GM19023 (cell line): ENCODE results near the gene CNFN.

Experiments
- ATAC-seq: cut with Tn5 transposase; IDR thresholded peaks from one replicate; pipeline ENCODE4 v1.9.1; 2021; ENCODE audit warnings: mild to moderate bottlenecking, moderate library complexity; ENCODE audit not compliant: unreplicated experiment

CNFN gene

DNA sequence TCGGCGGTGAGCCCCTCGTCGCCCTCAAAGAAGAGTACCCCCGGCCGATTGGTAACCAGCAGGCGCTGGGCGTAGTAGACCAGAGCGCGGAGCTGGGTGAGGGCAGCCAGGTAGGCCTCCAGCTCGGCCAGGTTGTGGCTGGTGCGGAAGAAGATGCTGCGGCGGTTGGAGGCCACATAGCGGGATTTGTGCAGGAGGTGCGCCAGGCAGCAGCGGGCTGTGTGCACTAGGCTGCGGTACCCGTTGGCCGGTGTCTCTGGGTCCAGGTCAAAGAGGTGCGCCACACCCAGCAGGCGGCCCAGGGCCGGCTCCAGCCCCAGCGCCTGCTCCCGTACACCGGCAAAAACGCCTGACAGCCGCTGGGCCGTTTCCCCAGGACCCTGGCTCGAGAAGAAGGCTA lies 20.3 kb upstream of the CNFN start:
- ATAC-seq: no peak

DNA sequence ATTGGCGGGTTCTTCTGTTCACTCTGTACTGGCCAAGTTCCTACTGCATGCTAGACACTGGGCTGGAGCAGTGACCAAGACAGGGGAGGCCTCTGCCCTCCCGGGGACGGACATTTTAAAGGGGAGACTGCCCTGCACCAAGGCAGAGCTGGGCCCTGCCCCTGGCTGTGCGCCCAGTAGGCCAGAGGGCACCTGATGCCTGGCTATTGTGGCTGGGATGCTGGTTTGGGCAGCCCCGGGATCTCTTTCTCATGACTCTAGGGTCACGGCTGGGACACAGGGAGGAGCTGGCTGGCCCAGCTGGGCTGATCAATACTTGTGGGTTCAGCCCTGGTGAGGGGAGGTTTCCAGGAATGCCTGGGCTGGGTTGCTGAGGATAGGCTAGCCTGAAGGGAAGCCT lies 19.4 kb upstream of the CNFN start:
- no peak for ATAC-seq

DNA sequence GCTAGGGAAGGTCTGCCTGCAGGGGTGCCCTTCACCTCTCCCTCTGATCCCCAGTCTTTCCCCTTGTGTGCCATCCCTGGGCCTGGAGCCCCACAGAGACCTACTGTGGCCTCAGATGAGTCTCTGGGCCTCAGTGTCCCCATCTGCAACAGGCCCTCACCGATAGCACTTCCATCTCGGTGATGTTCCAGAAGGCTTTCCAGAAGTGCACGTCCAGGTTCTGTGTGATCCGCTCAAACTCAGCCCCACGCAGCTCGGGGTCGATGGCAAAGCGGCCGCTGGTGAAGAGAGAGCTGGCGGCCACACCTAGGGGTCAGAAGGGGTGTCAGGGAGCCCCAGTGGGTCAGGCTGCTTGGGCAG lies 17.7 kb upstream of the CNFN start:
- ATAC-seq: no peak

DNA sequence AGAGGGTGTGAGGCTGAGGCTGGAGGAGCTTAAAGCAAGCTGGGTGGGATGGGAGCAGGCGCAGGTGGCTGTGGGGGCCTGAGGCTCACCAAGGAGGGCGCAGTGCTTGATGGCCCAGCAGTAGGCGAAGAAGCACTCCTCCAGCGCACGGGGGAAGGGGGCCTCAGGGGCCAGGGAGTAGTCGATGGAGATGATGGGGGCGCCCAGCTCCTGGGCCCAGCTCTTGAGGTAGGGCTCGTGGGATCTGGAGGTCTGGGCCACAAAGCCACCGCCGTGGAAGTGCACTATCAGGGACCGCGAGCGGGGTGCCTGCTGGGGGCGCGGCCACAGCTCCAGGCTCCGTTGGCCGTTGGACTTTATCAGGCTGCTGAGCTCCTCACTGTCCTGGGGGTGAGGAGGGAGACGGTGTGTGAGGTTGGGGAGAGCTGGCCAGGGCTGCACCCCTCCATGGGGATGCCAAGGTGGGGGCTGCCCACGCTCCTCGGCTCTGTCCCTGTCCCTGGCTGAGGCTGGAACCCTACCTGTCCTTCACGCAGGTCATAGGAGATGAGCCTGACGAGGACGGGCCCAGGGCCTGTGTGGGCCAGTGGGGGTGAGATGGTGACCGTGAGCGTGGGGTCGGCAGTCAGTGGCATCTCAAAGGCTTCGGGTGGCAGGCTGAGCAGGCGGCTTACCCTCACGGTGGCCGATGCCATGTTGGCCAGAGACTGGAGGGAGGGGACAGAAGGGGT lies 17.2 kb upstream of the CNFN start:
- no peak for ATAC-seq

DNA sequence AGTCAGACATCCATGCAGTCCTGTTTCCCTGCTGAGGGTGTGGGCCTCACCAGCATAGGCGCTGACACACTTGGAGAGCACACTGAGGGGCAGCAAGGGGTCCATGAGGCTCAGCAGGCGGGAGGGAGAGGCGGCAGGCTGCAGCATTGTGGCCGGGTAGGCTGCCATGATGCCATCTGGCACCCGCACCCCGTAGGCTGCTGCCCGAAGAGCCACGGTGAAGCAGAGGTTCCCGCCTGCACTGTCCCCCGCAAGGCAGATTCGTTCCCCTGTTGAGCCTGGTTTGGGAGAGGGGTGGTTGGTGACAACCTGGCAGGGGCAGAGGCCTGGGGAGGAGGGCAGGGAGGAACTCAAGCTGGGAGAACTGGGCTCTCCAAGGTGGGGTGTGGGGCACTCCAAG lies 16.0 kb upstream of the CNFN start:
- ATAC-seq: no peak

DNA sequence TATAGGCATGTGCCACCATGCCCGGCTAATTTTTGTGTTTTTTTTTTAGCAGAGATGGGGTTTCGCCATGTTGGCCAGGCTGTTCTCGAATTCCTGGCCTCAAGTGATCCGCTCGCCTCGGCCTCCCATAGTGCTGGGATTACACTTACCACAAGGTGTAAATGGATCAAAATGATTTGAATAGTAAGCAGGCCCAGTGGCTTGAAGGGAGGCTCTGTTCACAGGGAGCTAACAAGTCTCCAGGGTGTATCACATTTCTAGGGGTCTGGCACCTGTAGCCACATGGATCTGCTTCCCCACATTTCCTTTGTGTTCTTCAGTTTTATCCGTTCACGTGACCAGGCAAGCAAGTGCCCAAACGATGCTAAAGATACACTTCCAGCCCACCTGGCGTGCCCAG lies 13.5 kb upstream of the CNFN start:
- no peak for ATAC-seq

DNA sequence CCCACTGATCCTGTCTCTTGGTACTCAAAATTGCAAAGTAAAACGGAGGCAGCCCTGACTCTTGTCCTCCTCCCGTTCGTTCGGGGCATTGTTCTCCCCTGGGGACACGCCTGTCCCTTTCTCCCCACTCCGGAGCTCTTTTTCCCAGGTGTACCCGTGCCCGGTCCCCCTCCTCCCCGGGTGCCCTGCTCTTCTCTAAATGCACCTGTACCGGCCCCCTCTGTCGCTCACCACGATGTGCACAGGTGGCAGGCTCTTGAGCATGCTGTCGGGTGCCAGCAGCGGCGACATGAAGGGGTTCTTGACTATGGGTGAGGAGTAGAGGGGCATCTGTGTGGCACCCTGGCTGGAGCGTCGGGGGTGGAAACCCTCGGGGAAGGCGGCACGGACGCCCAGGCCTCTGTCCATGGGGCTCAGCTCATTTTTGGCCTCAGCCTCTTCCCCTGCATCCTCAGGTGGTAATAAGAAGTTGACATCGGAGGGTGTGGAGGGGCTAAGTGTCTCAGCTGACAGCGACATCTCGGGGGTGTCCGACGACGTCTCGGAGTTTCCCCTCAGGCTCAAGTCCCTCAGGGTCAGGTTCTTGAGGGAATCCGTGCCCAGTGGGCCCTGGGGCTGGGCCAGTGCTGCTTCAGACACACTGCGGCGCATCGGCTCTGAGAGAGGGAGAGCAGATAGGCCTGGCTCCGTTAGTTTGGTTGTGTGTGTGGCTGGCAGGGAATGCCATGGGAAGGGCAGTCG lies 12.4 kb upstream of the CNFN start:
- ATAC-seq: no peak

DNA sequence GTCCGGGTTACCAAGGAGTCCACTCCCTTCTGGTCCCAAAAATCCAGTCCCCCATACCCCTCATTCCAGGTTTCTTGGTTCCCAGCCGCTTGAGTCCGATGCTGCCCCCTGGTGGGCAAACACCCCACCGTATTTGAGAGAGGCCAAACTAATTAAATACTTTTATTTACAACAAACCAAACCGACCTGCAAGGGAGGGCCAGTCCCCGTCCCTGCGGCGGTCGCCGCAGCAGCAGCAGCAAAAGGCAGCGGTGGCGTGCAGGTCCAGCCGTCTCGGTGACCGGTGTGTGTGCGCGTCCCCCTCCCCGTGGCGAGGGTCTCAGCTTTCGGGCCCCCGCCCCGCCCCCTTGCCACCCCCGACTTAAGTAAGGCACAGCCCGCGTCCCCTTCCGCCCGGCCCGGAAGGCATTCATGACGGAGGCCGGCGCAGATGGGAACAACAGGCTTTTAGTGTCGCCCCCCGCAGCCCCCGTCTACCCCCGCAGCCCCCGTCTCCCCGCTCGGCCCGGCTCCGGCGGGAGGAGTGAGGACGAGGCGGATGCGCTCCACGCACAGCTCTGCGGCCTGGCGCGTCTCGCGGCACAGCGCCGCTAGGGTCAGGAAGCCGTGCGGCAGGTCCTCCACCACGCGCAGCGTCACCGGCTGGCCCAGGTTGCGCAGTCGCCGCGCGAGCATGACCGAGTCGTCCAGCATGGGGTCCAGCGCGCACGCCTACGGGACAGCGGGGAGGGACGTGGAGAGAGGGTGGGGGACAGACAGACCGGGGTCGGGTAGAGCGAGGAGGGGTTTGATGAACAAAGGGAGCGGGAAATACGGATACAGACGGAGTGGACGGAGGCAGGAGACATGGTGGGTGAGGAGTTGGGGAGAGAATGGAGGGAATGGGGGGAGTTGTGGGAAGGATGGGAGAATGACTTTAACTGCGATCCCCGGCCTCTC lies 11.5 kb upstream of the CNFN start:
- no peak for ATAC-seq

DNA sequence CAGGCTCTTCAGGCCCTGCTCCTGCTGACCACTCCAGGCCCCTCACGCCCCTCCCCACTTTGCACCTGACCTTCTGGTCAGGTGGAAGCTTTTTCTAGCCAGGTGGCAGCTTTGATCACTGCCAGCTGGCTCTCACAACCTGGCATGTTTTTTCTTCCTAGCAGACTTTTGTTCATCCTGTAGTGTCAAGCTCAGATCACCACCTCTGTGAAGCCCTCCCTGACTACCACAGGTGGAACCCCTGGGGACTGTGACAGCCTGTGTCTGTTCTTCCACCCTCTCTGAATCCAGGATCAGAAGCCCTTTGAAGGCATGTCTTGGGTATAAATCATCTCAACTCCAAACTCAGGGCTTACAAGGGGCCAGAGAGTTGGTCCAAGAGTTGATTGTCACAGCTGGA lies 10.3 kb upstream of the CNFN start:
- ATAC-seq: no peak

DNA sequence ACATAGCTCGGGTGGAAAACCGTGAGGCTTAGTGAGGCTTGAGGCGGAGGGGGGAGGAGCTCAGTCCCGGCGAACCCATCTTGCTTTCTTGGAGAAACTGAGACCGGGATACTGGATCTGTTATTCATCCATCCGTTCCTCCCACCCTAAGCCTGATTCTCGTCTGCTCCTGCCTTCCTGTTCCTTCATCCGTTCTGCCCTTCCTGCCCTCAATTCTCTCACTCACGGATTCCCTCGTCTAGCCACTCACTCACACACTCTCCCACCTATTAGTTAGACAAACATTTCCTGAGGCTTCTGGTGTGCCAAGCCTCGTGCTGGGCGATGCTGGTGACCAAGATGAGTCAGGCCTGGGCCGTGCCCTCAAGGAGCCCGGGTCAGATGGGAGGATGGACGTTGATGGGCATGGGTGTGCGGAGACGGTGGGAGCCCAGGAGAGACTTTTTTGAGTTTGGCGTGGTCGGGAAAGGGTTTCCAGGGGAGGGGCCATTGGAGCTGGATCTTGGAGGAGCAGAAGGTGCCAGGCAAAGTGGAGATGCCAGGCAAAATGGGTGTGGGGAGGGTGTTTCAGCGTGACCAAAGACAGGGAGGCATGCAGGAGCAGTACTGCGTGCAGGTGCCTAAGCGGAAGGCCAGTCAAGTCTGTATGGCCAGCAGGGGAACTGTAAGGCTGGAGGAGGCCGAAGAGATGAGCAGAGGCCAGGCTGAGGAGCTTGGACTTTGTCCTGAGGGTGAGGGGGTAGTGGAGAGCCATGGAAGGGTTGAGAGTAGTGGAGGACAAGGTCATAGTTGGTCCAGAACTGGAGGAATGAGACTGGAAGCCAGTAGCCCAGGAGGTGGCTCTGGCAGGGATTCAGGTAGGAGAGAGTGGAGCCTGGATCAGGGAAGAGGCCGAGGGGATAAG lies 7.4 kb upstream of the CNFN start:
- no peak for ATAC-seq

DNA sequence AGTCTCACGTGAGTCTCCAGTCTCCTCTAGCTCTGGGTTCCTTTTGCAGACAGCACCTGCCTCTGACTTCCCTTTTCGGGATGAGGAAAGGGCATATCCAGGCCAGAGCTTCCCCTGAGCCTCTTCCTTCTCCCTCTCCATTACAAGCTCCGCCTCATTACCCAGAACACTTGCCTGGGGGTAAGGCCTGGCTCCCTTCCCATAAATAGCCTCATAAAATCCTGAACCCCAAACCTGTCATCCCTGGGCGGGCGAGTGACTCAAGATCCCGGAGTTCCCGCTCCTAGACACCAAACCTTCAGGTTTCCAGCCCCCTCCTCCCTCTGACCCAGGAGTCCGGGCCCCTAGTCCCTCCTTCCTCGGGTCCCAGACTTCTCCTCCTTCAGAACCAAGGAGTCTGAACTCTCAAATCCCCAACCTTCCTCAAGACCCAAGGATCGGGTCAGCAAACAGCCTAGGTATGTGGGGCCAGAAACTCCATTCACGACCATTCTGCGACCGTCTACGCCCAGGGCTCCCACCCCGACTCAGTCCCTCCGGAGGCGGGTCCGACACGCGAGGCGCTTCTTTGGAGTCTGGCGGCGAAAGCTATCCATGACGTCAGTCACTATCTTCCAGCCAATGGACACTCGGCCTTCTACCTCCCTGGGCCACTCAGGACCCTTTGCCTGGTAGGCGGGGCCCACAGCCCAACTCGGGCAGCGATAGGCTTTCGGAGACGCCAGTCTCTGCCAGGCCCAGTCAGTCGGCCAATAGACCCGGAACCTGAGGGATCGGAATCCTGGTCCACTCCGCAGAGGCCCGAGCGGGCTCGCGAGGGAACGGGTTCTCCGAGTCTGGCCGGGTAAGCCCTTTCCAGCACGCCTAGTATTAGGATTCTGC lies 6.5 kb upstream of the CNFN start:
- ATAC-seq: peak; percentile 96

DNA sequence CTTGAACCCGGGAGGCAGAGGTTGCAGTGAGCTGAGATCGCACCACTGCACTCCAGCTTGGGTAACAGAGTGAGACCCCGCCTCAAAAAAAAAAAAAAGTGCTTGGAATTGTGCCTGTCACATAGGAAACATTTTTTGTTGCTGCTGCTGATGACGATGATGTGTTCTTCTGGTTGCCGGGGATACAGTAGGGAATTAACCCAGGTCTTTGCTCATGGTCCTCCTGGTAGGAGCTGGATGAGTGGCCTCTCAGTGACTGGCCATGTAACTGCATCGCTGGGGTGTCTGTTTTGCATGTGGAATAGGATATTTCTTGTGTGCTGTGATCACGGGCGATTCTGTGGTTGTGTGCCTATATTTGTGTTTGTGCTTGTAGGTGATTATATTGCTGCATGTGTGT lies 4.7 kb upstream of the CNFN start:
- ATAC-seq: no peak

DNA sequence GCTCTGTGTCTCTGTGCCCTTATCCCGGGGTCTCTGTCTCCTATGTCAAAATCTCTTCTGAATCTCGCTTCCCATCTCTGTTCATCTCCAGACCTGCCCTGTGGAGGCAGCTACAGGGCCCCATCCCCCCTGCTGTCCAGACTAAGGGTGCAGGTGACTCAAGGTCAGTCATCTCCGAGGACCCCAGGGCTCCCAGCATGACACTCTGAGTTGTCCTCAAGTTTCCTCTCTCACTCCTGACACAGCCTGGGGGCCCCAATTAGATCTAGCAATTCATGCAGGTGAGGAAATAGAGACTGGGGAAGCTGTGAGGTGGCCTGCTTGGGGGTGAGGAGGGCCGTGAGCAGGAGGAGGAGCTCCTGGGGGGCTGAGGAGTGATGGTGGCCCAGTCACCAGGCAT lies 2.1 kb upstream of the CNFN start:
- ATAC-seq: no peak

DNA sequence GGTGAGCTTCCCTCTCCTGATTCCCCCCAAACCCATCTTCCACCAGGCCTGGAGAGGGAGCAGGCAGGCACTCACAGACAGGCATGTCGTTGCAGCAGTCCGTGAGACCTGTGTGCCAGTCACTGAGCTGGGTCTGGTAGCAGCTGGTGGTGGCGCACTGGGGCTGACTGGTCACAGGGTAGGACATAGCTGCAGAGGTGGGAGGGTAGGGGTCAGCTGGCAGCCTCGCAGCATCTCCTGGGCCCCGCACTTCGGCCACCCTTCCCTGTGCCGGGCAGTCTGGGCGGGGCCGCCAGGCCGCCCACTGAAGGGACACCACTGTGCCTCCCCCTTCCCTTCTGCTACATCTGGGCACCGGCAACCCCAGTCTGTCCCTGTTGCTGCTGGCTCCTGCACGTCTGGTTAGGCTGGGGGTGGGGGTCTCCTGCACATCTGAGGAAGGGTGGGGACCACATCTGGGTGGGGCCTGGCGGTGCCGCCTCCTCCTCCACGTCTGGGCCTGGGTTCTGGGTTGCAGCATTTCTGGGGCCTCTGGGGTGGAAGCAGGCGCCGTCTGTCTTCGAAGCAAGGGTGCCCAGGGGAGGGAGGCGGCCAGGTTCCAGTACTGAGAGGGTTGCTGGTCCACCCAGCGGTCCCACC lies 1.1 kb downstream of the CNFN start:
- no peak for ATAC-seq

DNA sequence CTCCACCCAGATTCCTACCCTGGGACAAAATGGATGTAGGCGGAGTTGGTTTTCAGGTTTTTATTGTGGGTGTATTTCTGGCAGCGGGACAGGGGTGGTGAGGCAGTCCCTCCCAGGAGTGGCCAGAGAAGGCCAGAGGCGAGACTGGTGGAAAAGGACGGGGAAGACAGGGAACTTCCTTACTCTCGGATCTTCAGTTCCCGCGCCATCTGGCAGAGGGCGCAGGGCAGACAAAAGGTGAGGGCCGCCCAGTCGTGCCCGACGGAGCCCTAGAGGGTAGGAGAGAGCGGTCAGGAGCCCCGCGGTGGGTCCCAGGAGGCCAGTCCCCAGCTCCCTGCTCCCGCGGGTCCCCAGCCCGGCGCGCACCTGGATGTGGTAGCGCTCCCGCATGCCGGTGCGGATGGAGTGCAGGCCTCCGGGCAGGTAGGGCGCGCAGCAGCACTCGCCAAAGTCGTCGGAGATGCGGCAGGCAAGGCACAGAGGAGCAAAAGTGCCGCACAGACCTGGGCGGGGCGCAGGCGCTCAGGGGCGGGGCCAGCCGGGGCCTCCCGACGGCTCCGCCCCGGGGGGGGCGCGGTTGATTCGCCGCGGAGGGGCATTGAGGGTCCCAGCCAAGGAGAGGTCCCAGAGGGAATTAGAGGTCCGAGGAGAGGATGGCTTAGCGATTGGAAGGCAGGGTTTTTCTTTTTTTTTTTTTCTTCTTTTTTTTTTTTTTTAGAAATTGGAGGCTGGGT lies 3.0 kb downstream of the CNFN start:
- ATAC-seq: no peak

DNA sequence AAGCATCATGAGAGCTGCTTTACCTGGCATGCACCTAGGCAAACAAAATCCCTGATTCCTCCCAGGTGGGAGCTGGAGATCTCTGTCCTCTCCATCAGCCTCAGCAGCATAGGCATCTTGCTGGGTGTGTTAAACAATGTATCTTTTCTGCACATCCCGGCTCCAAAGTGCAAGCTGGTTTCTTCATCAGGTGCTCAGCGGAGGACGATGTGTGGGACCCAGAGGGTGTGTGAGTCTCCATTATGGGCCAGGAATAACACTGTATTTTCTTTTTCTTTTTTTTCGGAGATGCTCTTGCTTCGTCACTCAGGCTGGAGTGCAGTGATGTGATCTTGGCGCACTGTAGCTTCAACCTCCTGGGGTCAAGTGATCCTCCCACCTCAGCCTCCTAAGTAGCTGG lies 9.9 kb downstream of the CNFN start:
- no peak for ATAC-seq

DNA sequence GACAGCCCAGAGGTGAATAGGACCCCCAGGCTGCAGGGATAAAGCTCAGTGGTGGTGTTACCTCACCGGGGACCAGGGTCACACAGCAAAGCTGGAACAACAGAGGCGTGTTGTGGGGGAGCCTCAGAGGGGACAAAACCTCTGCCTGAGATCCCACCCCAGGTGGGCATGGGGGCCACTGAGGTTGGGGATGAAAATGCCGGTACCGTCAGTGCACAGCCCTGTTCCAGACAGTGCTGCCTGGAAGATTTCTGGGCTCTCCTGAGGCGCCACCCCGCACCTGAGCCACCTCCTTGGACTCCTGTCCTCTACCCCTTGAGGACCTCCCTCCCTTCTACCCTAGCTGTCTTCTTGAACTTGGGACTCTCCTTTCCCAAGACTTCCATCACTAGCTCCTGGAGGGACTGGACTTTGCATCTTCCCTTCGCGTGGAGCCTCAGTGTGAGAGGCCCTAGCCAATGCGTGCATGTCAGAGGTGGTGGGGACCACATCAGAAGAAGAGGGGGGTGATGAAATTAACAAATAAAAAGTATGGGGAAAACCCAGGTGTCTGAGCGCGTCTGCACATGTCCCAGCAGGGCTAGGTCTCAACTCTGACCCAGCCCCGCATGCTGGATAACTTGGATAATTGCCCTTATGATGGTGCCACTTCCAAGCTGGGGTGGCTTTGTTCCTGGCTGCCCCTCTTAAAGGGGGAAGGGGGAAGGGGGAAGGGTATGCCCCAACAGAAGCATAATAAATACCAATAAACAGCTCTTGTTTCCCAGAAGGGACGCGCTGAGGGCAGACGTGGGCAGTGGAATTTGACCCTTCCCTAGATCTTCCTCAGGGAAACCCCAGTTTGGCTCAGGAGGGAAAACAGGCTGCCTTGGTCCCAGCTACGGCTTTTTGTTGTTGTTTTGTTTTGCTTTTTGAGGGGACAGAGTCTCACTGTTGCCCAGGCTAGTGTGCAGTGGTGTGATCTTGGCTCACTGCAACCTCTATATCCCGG lies 11.6 kb downstream of the CNFN start:
- no peak for ATAC-seq
